Activated CD8-positive, alpha-beta memory T cell treated with anti-CD3 and anti-CD28 coated beads, Interleukin-2, amount 10 ng/mL, durations not matched to agents 7 days and 5 days (primary cell): ENCODE measurements around the gene KLHL29. TPM values are rescaled to one million over a fixed set of nuclear protein-coding genes. Genes with fewer than 3 reads are reported as not detected.

Experiments used
- ATAC-seq: fragments of 150-1000 bp; cut with Tn5 transposase; one replicate; pipeline ENCODE4 v1.10.0; 2021; ENCODE audit warnings: moderate library complexity
- CTCF ChIA-PET: fragments of 350-600 bp; sonication (Branson Sonifier 250); formaldehyde crosslinking; loops from one replicate; lab custom pipeline; 2021; ENCODE audit warnings: antibody characterized with exemption; lab: Charles Lee
- DNase-seq: peaks from one replicate; pipeline ENCODE4 v3.0.0-alpha.2; 2020
- H3K27ac Mint-ChIP-seq: one replicate; pipeline ENCODE4 v1.8.0; 2021; ENCODE audit warnings: mild to moderate bottlenecking, mixed read lengths
- H3K27me3 Mint-ChIP-seq: one replicate; pipeline ENCODE4 v1.8.0; 2021; ENCODE audit warnings: mixed read lengths
- H3K36me3 Mint-ChIP-seq: one replicate; pipeline ENCODE4 v1.8.0; 2021; ENCODE audit warnings: mild to moderate bottlenecking, mixed read lengths
- H3K4me1 Mint-ChIP-seq: one replicate; pipeline ENCODE4 v1.8.0; 2021; ENCODE audit warnings: mixed read lengths
- H3K4me3 Mint-ChIP-seq: one replicate; pipeline ENCODE4 v1.8.0; 2021; ENCODE audit warnings: mild to moderate bottlenecking, moderate library complexity, mixed read lengths
- H3K9me3 Mint-ChIP-seq: one replicate; pipeline ENCODE4 v1.8.0; 2022; ENCODE audit warnings: low read depth, mixed read lengths
- total RNA-seq, 2 experiments: library from RNA; stranded (reverse); gene quantifications; one replicate each; pipeline ENCODE4 v1.2.3, GENCODE V29; 2021

The KLHL29 gene
- total RNA-seq, 2 experiments from 2014 or later: 0.09 to 0.12 TPM

DNA sequence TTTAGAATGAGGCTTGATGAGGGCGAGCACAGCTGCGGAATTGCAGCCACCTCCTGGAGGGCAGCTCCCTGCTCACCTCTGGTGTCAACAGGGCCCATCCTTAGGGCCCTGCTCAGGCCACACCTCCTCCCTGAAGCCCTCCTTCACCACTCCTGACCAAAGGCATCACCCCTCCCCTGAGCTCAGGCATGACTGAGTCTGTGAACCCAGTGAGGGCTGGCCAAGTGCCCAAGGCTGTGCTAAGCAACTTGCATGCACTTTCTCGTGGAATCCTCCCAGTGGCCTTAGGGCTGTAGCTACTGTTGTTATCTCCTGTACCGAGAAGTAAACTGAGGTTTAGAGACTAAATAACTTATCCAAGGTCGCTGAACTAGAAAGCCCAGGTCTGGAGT is 101.7 kb downstream of the KLHL29 start:
- Mint-ChIP-seq H3K9me3 (no peaks in the 10 kb centered on the region), H3K27me3 (peaks cover 46% of the 10 kb centered on the region), H3K36me3 (no peaks in the 10 kb centered on the region), H3K4me1 (peaks cover 42% of the 10 kb centered on the region), H3K4me3 (no peak overlapping the region), H3K27ac (no peak overlapping the region)
- ATAC-seq (no peak), DNase-seq (no peak)
- CTCF ChIA-PET: no interaction called here

DNA sequence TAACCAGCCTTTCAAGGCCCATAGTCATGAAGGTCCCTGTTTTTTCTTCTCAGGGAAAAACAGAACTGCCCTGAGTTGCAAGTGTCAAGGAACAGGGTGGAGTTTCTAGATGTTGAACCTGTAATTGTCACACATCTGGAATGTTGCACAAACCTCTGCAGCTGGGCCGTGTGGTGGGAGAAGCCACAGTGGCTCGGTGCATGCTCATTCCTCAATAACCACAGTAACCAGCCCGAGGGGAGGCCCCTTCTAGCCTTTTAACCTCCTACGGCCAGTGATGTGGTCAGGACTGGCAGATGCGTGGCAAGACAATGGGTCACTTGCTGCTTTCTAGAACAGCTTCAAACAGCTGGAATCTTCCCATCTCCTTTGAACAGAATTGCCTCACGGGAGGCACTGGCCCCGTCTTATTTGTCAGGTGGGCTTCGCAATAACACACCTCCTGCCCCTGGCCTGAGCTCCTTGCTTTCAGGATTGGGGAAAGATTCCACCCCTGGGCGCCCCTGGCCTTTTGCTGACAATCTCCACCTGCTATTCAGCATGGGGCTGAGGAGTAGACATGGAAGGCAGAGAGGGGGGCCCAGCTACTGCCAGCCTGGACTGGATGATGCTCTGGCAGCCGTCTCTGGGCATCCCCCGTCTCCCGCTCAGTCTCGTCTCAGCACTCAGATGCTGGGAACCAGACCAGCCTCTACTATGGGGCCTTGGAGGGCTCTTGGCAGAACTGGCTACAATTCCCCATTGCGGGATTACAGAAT is 102.9 kb downstream of the KLHL29 start:
- Mint-ChIP-seq H3K27ac (no peak overlapping the region), H3K36me3 (no peaks in the 10 kb centered on the region), H3K4me1 (peaks cover 44% of the 10 kb centered on the region), H3K9me3 (no peaks in the 10 kb centered on the region), H3K4me3 (no peak overlapping the region), H3K27me3 (peaks cover 40% of the 10 kb centered on the region)
- ATAC-seq (no peak), DNase-seq (peak; percentile 61)
- CTCF ChIA-PET: no interaction called here

GRCh38 chr2:23488584-23488983 is 103.6 kb downstream of the KLHL29 start:
- CTCF ChIA-PET: no interaction called here
- no peak overlapping the region for H3K27ac Mint-ChIP-seq
- no peaks in the 10 kb centered on the region for H3K36me3 Mint-ChIP-seq
- DNase-seq (no peak), ATAC-seq (no peak)
- no peak overlapping the region for H3K4me3 Mint-ChIP-seq
- no peaks in the 10 kb centered on the region for H3K9me3 Mint-ChIP-seq
- peaks cover 45% of the 10 kb centered on the region for H3K4me1 Mint-ChIP-seq
- H3K27me3 Mint-ChIP-seq: peaks cover 46% of the 10 kb centered on the region

- peak overlapping the region; percentile 5 for H3K27ac Mint-ChIP-seq
Measured at GRCh38 chr2:23489471-23490322, 104.7 kb downstream of the KLHL29 start.

GRCh38 chr2:23491591-23492336 is 106.8 kb downstream of the KLHL29 start:
- no peak overlapping the region for H3K27ac Mint-ChIP-seq
- DNase-seq: no peak
- CTCF ChIA-PET: no interaction called here
- no peak overlapping the region for H3K4me3 Mint-ChIP-seq
- no peaks in the 10 kb centered on the region for H3K9me3 Mint-ChIP-seq
- H3K4me1 Mint-ChIP-seq: peaks cover 53% of the 10 kb centered on the region
- no peaks in the 10 kb centered on the region for H3K36me3 Mint-ChIP-seq
- H3K27me3 Mint-ChIP-seq: peaks cover 34% of the 10 kb centered on the region
- no peak for ATAC-seq

More at GRCh38 chr2:23489471-23490322, 104.7 kb downstream of the KLHL29 start:
- Mint-ChIP-seq H3K9me3 (no peaks in the 10 kb centered on the region), H3K27me3 (peaks cover 41% of the 10 kb centered on the region), H3K4me3 (peak overlapping the region; percentile 6), H3K4me1 (peaks cover 45% of the 10 kb centered on the region), H3K36me3 (no peaks in the 10 kb centered on the region)
- CTCF ChIA-PET: no interaction called here
- DNase-seq (no peak), ATAC-seq (peak; percentile 50)

DNA sequence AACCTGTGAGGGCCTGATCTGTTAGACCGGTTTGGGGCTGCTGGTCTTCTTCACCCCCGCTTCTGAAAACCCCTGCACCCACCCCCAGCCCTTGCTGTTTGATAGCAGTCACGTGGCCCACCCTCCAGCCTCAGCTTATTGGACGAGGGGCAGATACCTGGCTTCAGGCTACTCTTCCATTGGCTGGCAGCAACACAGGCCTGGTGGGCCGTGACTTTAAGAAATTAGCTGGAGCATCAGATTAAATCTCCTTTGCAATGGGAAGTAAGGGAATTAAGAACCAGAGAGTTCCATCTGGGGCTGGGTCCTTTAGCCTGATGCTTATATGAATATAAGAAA is 107.3 kb downstream of the KLHL29 start:
- Mint-ChIP-seq H3K27ac (no peak overlapping the region), H3K4me1 (peaks cover 56% of the 10 kb centered on the region), H3K9me3 (no peaks in the 10 kb centered on the region), H3K27me3 (peaks cover 33% of the 10 kb centered on the region), H3K4me3 (no peak overlapping the region), H3K36me3 (no peaks in the 10 kb centered on the region)
- DNase-seq (no peak), ATAC-seq (no peak)
- CTCF ChIA-PET: no interaction called here

GRCh38 chr2:23492921-23493320 is 107.9 kb downstream of the KLHL29 start:
- H3K36me3 Mint-ChIP-seq: no peaks in the 10 kb centered on the region
- CTCF ChIA-PET: no interaction called here
- no peak for ATAC-seq
- no peak overlapping the region for H3K4me3 Mint-ChIP-seq
- H3K27me3 Mint-ChIP-seq: peaks cover 35% of the 10 kb centered on the region
- DNase-seq: no peak
- H3K9me3 Mint-ChIP-seq: no peaks in the 10 kb centered on the region
- H3K27ac Mint-ChIP-seq: no peak overlapping the region
- H3K4me1 Mint-ChIP-seq: peaks cover 56% of the 10 kb centered on the region

GRCh38 chr2:23493846-23494245 is 108.9 kb downstream of the KLHL29 start:
- no peak overlapping the region for H3K27ac Mint-ChIP-seq
- no peaks in the 10 kb centered on the region for H3K36me3 Mint-ChIP-seq
- ATAC-seq: no peak
- CTCF ChIA-PET: no interaction called here
- DNase-seq: no peak
- peaks cover 38% of the 10 kb centered on the region for H3K27me3 Mint-ChIP-seq
- H3K4me3 Mint-ChIP-seq: no peak overlapping the region
- peaks cover 47% of the 10 kb centered on the region for H3K4me1 Mint-ChIP-seq
- H3K9me3 Mint-ChIP-seq: no peaks in the 10 kb centered on the region

DNA sequence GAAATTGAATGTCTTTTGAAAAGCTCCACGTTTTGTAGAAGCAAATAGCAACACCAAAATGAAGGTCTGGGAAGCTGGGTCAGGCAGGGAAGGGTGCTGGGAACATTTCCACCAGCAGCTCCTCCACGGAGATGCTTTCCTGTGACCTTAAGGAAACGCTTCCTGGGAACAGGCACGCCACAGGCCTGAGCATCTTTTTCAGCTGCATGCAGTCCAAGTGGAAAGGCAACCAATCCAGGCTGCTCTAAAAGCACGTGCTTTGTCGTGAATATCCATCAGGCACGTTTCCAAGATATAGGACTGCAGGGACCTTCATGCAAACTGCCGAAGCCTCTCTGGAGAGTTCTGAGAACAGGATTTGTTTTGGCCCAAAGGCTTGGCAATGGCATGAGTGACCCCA is 109.3 kb downstream of the KLHL29 start:
- no peak for DNase-seq
- Mint-ChIP-seq H3K36me3 (no peaks in the 10 kb centered on the region), H3K27me3 (peaks cover 39% of the 10 kb centered on the region), H3K9me3 (no peaks in the 10 kb centered on the region), H3K4me3 (no peak overlapping the region), H3K4me1 (peaks cover 44% of the 10 kb centered on the region), H3K27ac (no peak overlapping the region)
- no peak for ATAC-seq
- CTCF ChIA-PET: no interaction called here

DNA sequence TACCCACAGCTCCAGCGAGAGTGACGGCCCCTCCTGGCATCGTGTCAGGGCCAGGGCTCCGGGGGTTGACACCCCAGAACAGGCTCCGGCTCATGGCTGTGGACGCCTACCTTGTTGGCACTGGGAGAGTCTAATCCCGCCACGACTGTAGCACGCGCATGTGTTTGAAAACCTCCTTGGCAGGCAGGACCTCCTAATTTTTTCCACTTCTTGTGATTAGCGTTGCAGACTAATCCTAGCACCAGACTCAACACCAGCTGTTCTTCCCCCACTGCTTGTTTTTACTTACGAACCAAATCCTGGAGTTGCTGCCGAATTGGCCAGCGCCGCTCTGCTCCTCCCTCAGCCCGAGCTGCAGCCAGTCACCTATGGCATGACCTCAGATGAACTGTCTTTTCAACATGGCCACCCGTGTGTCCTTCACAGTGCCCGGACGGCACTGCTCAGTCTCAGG is 110.7 kb downstream of the KLHL29 start:
- Mint-ChIP-seq H3K4me3 (no peak overlapping the region), H3K27ac (no peak overlapping the region), H3K36me3 (no peaks in the 10 kb centered on the region), H3K9me3 (no peaks in the 10 kb centered on the region), H3K4me1 (peaks cover 30% of the 10 kb centered on the region), H3K27me3 (peaks cover 50% of the 10 kb centered on the region)
- no peak for DNase-seq
- ATAC-seq: no peak
- CTCF ChIA-PET: no interaction called here

GRCh38 chr2:23496456-23496855 is 111.5 kb downstream of the KLHL29 start:
- Mint-ChIP-seq H3K36me3 (no peaks in the 10 kb centered on the region), H3K4me3 (no peak overlapping the region), H3K9me3 (no peaks in the 10 kb centered on the region), H3K27ac (no peak overlapping the region), H3K27me3 (peaks cover 53% of the 10 kb centered on the region), H3K4me1 (peaks cover 25% of the 10 kb centered on the region)
- no peak for DNase-seq
- CTCF ChIA-PET: no interaction called here
- ATAC-seq: peak; percentile 23

DNA sequence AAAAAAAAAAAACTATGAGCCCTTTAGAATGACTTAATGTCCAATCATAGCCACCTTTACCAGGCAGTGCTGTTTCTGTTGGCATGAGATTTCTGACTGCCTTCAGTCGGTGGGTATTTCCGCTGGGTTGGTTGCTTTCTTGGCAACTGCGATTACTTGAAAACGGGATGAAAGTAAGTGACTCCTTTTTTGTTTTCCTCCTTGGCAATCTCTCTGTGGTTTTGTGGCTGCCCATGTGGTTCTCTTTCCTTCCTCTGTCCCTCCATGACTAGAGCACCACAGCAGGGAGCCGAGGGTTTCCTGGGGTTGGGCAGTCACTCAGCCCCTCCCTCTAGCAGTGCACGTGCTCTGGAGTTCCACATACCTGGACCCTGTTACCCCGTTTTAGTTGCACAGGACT is 112.1 kb downstream of the KLHL29 start:
- CTCF ChIA-PET: no interaction called here
- no peak overlapping the region for H3K4me3 Mint-ChIP-seq
- H3K9me3 Mint-ChIP-seq: no peaks in the 10 kb centered on the region
- peak; percentile 45 for ATAC-seq
- peaks cover 50% of the 10 kb centered on the region for H3K27me3 Mint-ChIP-seq
- peaks cover 23% of the 10 kb centered on the region for H3K4me1 Mint-ChIP-seq
- no peaks in the 10 kb centered on the region for H3K36me3 Mint-ChIP-seq
- H3K27ac Mint-ChIP-seq: no peak overlapping the region
- DNase-seq: peak; percentile 57

DNA sequence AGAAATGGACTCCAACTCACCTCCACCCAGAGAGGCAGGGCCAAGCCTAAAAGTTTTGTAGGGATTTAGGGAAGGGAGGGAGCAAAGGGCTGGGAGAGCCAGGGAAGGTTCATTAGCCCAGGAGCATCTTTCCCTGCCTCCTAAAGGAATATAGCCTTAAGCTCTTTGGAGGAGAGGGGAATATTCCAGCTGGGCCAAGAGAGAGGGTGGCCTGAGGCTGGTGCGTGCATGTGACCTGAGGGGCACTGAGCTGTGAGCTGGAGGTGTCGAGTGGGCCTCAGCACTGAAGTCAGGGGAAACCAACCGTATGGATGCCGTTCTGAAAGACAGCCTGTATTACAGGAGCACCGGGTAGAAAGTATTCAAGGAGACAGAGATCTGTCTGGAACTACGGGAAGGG is 112.6 kb downstream of the KLHL29 start:
- H3K4me1 Mint-ChIP-seq: peaks cover 23% of the 10 kb centered on the region
- H3K9me3 Mint-ChIP-seq: no peaks in the 10 kb centered on the region
- DNase-seq (no peak), ATAC-seq (no peak)
- CTCF ChIA-PET: no interaction called here
- H3K27me3 Mint-ChIP-seq: peaks cover 49% of the 10 kb centered on the region
- H3K4me3 Mint-ChIP-seq: no peak overlapping the region
- H3K27ac Mint-ChIP-seq: no peak overlapping the region
- no peaks in the 10 kb centered on the region for H3K36me3 Mint-ChIP-seq
